ENCODE results near the gene KIAA2012.

Gene KIAA2012

GRCh38 chr2:202038471-202039277, 34.4 kb upstream of the KIAA2012 start:
- no peak for TF ChIP-seq SNAI2 (CRISPR knock-in tag; IDR thresholded peaks at IDR 0.05)
- no peak for TF ChIP-seq TCF4 (CRISPR knock-in tag; IDR thresholded peaks at IDR 0.05; ENCODE audit: borderline replicate concordance)
- no peak for TF ChIP-seq BACH2 (CRISPR knock-in tag; IDR thresholded peaks at IDR 0.05; ENCODE audit: borderline replicate concordance)
- no peak for TF ChIP-seq PATZ1 (CRISPR knock-in tag; IDR thresholded peaks at IDR 0.05; ENCODE audit: borderline replicate concordance)
- no peak for TF ChIP-seq ARNTL (CRISPR knock-in tag; IDR thresholded peaks at IDR 0.05; ENCODE audit: borderline replicate concordance, low read depth)
- TF ChIP-seq, protein P1, sequence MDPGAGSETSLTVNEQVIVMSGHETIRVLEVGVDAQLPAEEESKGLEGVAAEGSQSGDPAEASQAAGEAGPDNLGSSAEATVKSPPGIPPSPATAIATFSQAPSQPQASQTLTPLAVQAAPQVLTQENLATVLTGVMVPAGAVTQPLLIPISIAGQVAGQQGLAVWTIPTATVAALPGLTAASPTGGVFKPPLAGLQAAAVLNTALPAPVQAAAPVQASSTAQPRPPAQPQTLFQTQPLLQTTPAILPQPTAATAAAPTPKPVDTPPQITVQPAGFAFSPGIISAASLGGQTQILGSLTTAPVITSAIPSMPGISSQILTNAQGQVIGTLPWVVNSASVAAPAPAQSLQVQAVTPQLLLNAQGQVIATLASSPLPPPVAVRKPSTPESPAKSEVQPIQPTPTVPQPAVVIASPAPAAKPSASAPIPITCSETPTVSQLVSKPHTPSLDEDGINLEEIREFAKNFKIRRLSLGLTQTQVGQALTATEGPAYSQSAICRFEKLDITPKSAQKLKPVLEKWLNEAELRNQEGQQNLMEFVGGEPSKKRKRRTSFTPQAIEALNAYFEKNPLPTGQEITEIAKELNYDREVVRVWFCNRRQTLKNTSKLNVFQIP (CRISPR knock-in tag; IDR thresholded peaks at IDR 0.05; ENCODE audit: borderline replicate concordance, low read depth), result no peak
- no peak for TF ChIP-seq ZNF8 (CRISPR knock-in tag; IDR thresholded peaks at IDR 0.05)
- no peak for TF ChIP-seq ZFP3 (CRISPR knock-in tag; IDR thresholded peaks at IDR 0.05)
- TF ChIP-seq PPARA (CRISPR knock-in tag; IDR thresholded peaks at IDR 0.05; ENCODE audit: borderline replicate concordance), result no peak
- TF ChIP-seq ESRRG (CRISPR knock-in tag; IDR thresholded peaks at IDR 0.05), result no peak
- no peak for TF ChIP-seq OSR1 (CRISPR knock-in tag; IDR thresholded peaks at IDR 0.05)
- no peak for TF ChIP-seq CSDC2 (CRISPR knock-in tag; IDR thresholded peaks at IDR 0.05)
- no peak for TF ChIP-seq CSRNP3 (CRISPR knock-in tag; IDR thresholded peaks at IDR 0.05)
- no peak for TF ChIP-seq RARB (CRISPR knock-in tag; IDR thresholded peaks at IDR 0.05)
- TF ChIP-seq ZNF565 (CRISPR knock-in tag; conservative IDR thresholded peaks at IDR 0.05; ENCODE audit: low read depth), result no peak
- no peak for TF ChIP-seq CREB5 (CRISPR knock-in tag; IDR thresholded peaks at IDR 0.05; ENCODE audit: low read depth)
- TF ChIP-seq ZFP30 (CRISPR knock-in tag; IDR thresholded peaks at IDR 0.05), result no peak
- TF ChIP-seq, protein P2, sequence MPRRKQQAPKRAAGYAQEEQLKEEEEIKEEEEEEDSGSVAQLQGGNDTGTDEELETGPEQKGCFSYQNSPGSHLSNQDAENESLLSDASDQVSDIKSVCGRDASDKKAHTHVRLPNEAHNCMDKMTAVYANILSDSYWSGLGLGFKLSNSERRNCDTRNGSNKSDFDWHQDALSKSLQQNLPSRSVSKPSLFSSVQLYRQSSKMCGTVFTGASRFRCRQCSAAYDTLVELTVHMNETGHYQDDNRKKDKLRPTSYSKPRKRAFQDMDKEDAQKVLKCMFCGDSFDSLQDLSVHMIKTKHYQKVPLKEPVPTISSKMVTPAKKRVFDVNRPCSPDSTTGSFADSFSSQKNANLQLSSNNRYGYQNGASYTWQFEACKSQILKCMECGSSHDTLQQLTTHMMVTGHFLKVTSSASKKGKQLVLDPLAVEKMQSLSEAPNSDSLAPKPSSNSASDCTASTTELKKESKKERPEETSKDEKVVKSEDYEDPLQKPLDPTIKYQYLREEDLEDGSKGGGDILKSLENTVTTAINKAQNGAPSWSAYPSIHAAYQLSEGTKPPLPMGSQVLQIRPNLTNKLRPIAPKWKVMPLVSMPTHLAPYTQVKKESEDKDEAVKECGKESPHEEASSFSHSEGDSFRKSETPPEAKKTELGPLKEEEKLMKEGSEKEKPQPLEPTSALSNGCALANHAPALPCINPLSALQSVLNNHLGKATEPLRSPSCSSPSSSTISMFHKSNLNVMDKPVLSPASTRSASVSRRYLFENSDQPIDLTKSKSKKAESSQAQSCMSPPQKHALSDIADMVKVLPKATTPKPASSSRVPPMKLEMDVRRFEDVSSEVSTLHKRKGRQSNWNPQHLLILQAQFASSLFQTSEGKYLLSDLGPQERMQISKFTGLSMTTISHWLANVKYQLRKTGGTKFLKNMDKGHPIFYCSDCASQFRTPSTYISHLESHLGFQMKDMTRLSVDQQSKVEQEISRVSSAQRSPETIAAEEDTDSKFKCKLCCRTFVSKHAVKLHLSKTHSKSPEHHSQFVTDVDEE (CRISPR knock-in tag; IDR thresholded peaks at IDR 0.05), result no peak
- peak; percentile 24 for ATAC-seq

- TF ChIP-seq ZFP3 (CRISPR knock-in tag; IDR thresholded peaks at IDR 0.05), result no peak
- TF ChIP-seq ZFP30 (CRISPR knock-in tag; IDR thresholded peaks at IDR 0.05), result no peak
- TF ChIP-seq CSDC2 (CRISPR knock-in tag; IDR thresholded peaks at IDR 0.05), result no peak
- no peak for TF ChIP-seq ARNTL (CRISPR knock-in tag; IDR thresholded peaks at IDR 0.05; ENCODE audit: borderline replicate concordance, low read depth)
- TF ChIP-seq CSRNP3 (CRISPR knock-in tag; IDR thresholded peaks at IDR 0.05), result no peak
- TF ChIP-seq ISL1 (CRISPR knock-in tag; IDR thresholded peaks at IDR 0.05), result no peak
- no peak for TF ChIP-seq ESRRG (CRISPR knock-in tag; IDR thresholded peaks at IDR 0.05)
- no peak for TF ChIP-seq ZNF70 (CRISPR knock-in tag; IDR thresholded peaks at IDR 0.05)
- TF ChIP-seq PPARA (CRISPR knock-in tag; IDR thresholded peaks at IDR 0.05; ENCODE audit: borderline replicate concordance), result no peak
- TF ChIP-seq CREB5 (CRISPR knock-in tag; IDR thresholded peaks at IDR 0.05; ENCODE audit: low read depth), result no peak
- TF ChIP-seq, protein P1 (CRISPR knock-in tag; IDR thresholded peaks at IDR 0.05; ENCODE audit: borderline replicate concordance, low read depth), result no peak
- no peak for TF ChIP-seq ZNF565 (CRISPR knock-in tag; conservative IDR thresholded peaks at IDR 0.05; ENCODE audit: low read depth)
- no peak for TF ChIP-seq GLIS3 (CRISPR knock-in tag; IDR thresholded peaks at IDR 0.05)
- TF ChIP-seq SNAI2 (CRISPR knock-in tag; IDR thresholded peaks at IDR 0.05), result no peak
- no peak for TF ChIP-seq OSR1 (CRISPR knock-in tag; IDR thresholded peaks at IDR 0.05)
- TF ChIP-seq RARB (CRISPR knock-in tag; IDR thresholded peaks at IDR 0.05), result no peak
- TF ChIP-seq TOX (CRISPR knock-in tag; IDR thresholded peaks at IDR 0.05; ENCODE audit: borderline replicate concordance), result no peak
- ATAC-seq, result no peak; the same call in 2 of the 3 replicates
Observed at GRCh38 chr2:202039278-202040078, 33.6 kb upstream of the KIAA2012 start.
